Activated CD4-positive, alpha-beta memory T cell treated with anti-CD3 and anti-CD28 coated beads, Interleukin-2, amount 10 ng/mL, durations not matched to agents 7 days and 5 days (primary cell): Measurements from ENCODE around the gene LILRA6. TPM values are rescaled to one million over a fixed set of nuclear protein-coding genes. Genes with fewer than 3 reads are reported as not detected.
"Not testable (repeated sequence)": the region's sequence is repeated elsewhere in the genome, so short reads cannot be mapped to it uniquely, and the experiment has no call there.

Source experiments
- CTCF ChIA-PET: fragments of 350-600 bp; sonication (Branson Sonifier 250); formaldehyde crosslinking; loops from one replicate; lab custom pipeline; 2021; ENCODE audit warnings: antibody characterized with exemption, inconsistent platforms; lab: Charles Lee
- POLR2A ChIA-PET: fragments of 350-600 bp; sonication (Branson Sonifier 250); formaldehyde crosslinking; loops from one replicate; lab custom pipeline; 2021; ENCODE audit warnings: antibody characterized with exemption; lab: Charles Lee
- DNase-seq: peaks from one replicate; pipeline ENCODE4 v3.0.0-alpha.2; 2020
- H3K27ac Mint-ChIP-seq: one replicate; pipeline ENCODE4 v1.8.0; 2021; ENCODE audit warnings: mild to moderate bottlenecking, mixed read lengths
- H3K27me3 Mint-ChIP-seq: one replicate; pipeline ENCODE4 v1.8.0; 2021; ENCODE audit warnings: mixed read lengths
- H3K36me3 Mint-ChIP-seq: one replicate; pipeline ENCODE4 v1.8.0; 2021; ENCODE audit warnings: low read depth, mixed read lengths
- H3K4me1 Mint-ChIP-seq: one replicate; pipeline ENCODE4 v1.8.0; 2021; ENCODE audit warnings: mixed read lengths
- H3K4me3 Mint-ChIP-seq: one replicate; pipeline ENCODE4 v1.8.0; 2021; ENCODE audit warnings: mild to moderate bottlenecking, mixed read lengths
- H3K9me3 Mint-ChIP-seq: one replicate; pipeline ENCODE4 v1.8.0; 2021; ENCODE audit warnings: mixed read lengths
- total RNA-seq, 2 experiments: library from RNA; stranded (reverse); gene quantifications; one replicate each; pipeline ENCODE4 v1.2.3, GENCODE V29; 2021

LILRA6 gene
- total RNA-seq, 2 experiments from 2014 or later = 0.65 to 0.68 TPM

DNA sequence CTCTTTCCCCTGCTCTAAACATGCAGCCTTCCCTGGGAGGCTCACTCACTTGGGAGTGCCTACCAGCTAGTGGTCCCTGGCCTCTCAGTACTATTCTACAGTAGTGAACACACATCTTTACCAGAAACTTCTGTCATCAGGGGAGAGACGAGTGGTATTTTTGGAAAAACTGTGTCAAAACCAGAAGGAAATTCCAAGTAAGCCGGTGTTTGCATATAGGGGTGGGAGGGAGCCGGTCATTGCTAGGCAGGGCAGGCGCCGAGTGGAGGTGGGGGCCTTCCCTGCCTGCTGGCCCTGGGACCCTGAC is 35.0 kb downstream of the LILRA6 start:
- no peaks in the 10 kb centered on the region for H3K9me3 Mint-ChIP-seq
- CTCF ChIA-PET = interaction anchor here (1.2 kb wide), 2 partner anchors 181 to 183 kb away, joined by 3 read pairs; no protein-coding TSS in a partner anchor
- no peak overlapping the region for H3K4me3 Mint-ChIP-seq
- peaks cover 92% of the 10 kb centered on the region for H3K4me1 Mint-ChIP-seq
- peak overlapping the region; percentile 9 for H3K27ac Mint-ChIP-seq
- POLR2A ChIA-PET = interaction anchor here (0.6 to 6.5 kb wide), 2 partner anchors 17 to 71 kb away, joined by 3 to 49 read pairs; partner anchors contain the start of genes MBOAT7 and TSEN34
- H3K36me3 Mint-ChIP-seq = peaks cover 79% of the 10 kb centered on the region
- no peaks in the 10 kb centered on the region for H3K27me3 Mint-ChIP-seq
- DNase-seq = no peak

GRCh38 chr19:54207193-54207592 is 35.4 kb downstream of the LILRA6 start:
- CTCF ChIA-PET = interaction anchor here (0.7 kb wide), 1 partner anchor 18 kb away, joined by 3 read pairs; the partner anchor contains the start of gene MBOAT7

GRCh38 chr19:54206831-54207177 is 35.8 kb downstream of the LILRA6 start:
- H3K9me3 Mint-ChIP-seq = no peaks in the 10 kb centered on the region
- no peaks in the 10 kb centered on the region for H3K27me3 Mint-ChIP-seq
- no peak overlapping the region for H3K4me3 Mint-ChIP-seq
- H3K27ac Mint-ChIP-seq = no peak overlapping the region
- H3K4me1 Mint-ChIP-seq = peaks cover 97% of the 10 kb centered on the region
- no peak for DNase-seq
- ChIA-PET CTCF (interaction anchor here (0.7 kb wide), 1 partner anchor 17 kb away, joined by 3 read pairs; the partner anchor contains the start of gene MBOAT7), POLR2A (interaction anchor here (0.8 to 6.5 kb wide), 3 partner anchors 16 to 91 kb away, joined by 3 to 49 read pairs (median 3); partner anchors contain the start of genes MBOAT7, PRPF31, TFPT and TSEN34)
- peaks cover 85% of the 10 kb centered on the region for H3K36me3 Mint-ChIP-seq

More at GRCh38 chr19:54207193-54207592, 35.4 kb downstream of the LILRA6 start:
- peaks cover 81% of the 10 kb centered on the region for H3K36me3 Mint-ChIP-seq
- not testable (repeated sequence) for H3K27me3 Mint-ChIP-seq, H3K27ac Mint-ChIP-seq, H3K4me3 Mint-ChIP-seq, DNase-seq, H3K9me3 Mint-ChIP-seq
- POLR2A ChIA-PET = interaction anchor here (0.8 to 6.5 kb wide), 3 partner anchors 16 to 92 kb away, joined by 3 to 49 read pairs (median 3); partner anchors contain the start of genes MBOAT7, PRPF31, TFPT and TSEN34
- H3K4me1 Mint-ChIP-seq = peaks cover 96% of the 10 kb centered on the region

DNA sequence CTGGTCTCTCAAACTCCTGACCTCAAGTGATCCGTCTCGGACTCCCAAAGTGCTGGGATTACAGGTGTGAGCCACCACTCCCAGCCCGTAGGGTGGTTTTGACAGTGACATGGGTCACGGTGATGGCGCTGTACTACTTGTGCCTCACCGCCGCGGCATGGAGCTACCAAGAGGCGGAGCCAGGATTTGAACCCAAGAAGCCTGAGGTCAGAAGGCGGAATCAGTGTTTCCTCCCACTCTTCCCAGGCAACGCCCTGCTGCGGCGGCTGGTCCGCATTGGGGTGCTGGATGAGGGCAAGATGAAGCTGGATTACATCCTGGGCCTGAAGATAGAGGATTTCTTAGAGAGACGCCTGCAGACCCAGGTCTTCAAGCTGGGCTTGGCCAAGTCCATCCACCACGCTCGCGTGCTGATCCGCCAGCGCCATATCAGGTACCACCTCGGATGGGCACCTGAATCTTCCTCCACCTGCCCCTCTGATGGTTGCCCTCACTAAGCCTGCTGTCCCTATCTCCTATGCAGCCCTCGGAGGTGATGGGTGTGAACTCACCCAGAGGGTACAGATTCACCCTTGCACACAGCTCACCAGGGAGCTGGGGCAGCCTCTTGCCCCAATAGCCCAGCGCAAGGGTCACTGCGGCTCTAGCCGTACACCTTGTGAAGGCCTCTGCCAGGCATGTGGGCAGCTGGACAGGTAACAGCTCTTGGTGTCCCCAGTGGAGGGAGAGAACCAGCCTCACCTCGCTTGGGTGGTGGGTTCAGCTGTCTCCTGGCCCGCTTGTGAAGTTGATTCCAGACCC is 36.4 kb downstream of the LILRA6 start:
- no peak for DNase-seq
- no peaks in the 10 kb centered on the region for H3K27me3 Mint-ChIP-seq
- no peak overlapping the region for H3K4me3 Mint-ChIP-seq
- H3K9me3 Mint-ChIP-seq = no peaks in the 10 kb centered on the region
- POLR2A ChIA-PET = interaction anchor here (0.8 to 6.5 kb wide), 6 partner anchors 15 to 91 kb away, joined by 3 to 49 read pairs (median 6); partner anchors contain the start of genes LENG1, MBOAT7, PRPF31 and TFPT
- H3K27ac Mint-ChIP-seq = no peak overlapping the region
- peaks cover 89% of the 10 kb centered on the region for H3K36me3 Mint-ChIP-seq
- CTCF ChIA-PET = interaction anchor here (0.7 to 1.1 kb wide), 3 partner anchors 17 to 36 kb away, joined by 3 to 5 read pairs (median 3); partner anchors contain the start of gene MBOAT7
- H3K4me1 Mint-ChIP-seq = peaks cover 98% of the 10 kb centered on the region

- CTCF ChIA-PET = interaction anchor here (1.1 to 1.4 kb wide), 2 partner anchors 16 to 61 kb away, joined by 5 to 9 read pairs; partner anchors contain the start of gene MBOAT7
- peak overlapping the region; percentile 21 for H3K27ac Mint-ChIP-seq
- peak overlapping the region; percentile 91 for H3K4me3 Mint-ChIP-seq
- peaks cover 89% of the 10 kb centered on the region for H3K4me1 Mint-ChIP-seq
- DNase-seq = no peak
- H3K36me3 Mint-ChIP-seq = peaks cover 87% of the 10 kb centered on the region
- H3K27me3 Mint-ChIP-seq = no peaks in the 10 kb centered on the region
- POLR2A ChIA-PET = interaction anchor here (1.5 to 2.1 kb wide), 3 partner anchors 14 to 46 kb away, joined by 6 to 10 read pairs (median 6); partner anchors contain the start of genes LENG1, MBOAT7 and TSEN34
- no peaks in the 10 kb centered on the region for H3K9me3 Mint-ChIP-seq
Observed at GRCh38 chr19:54204767-54205468, 37.7 kb downstream of the LILRA6 start.

DNA sequence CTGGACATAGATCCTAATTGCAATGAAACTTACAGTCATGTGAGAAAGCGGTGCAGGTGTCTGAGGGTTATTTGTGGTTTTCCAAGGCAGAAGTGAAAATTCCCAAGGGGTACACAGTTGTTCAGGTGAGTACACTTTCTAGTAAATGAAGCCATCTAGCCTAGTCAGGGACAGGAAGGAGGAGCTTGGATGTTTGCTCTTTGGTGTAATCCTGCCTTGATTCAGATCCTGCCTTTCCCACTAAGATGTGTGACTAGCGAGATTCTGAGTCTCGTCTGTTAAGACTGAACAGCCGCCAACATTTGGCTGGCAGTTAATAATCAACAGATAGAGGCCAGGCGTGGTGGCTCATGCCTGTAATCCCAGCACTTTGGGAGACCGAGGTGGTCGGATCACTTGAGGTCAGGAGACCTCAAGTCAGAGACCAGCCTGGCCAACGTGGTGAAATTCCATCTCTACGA is 39.4 kb downstream of the LILRA6 start:
- H3K27me3 Mint-ChIP-seq = no peaks in the 10 kb centered on the region
- CTCF ChIA-PET = no interaction called here
- peaks cover 78% of the 10 kb centered on the region for H3K4me1 Mint-ChIP-seq
- H3K4me3 Mint-ChIP-seq = peak overlapping the region; percentile 91
- no peaks in the 10 kb centered on the region for H3K9me3 Mint-ChIP-seq
- peak overlapping the region; percentile 55 for H3K27ac Mint-ChIP-seq
- peaks cover 76% of the 10 kb centered on the region for H3K36me3 Mint-ChIP-seq
- no peak for DNase-seq
- POLR2A ChIA-PET = interaction anchor here (5.3 to 5.9 kb wide), 2 partner anchors 7 to 13 kb away, joined by 60 to 169 read pairs; partner anchors contain the start of genes MBOAT7 and TSEN34

DNA sequence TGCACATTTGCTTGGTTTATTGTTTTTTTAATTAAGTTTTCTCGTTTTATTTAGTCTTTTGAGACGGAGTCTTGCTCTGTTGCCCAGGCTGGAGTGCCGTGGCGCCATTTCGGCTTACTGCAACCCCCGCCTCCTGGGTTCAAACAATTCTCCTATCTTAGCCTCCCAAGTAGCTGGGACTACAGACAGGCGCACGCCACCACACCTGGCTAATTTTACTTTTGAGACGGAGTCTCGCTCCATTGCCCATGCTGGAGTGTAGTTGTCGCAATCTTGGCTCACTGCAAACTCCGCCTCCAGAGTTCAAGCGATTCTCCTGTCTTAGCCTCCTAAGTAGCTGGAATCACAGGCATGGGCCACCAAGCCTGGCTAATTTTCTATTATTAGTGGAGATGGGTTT is 40.6 kb downstream of the LILRA6 start:
- Mint-ChIP-seq H3K27me3 (no peaks in the 10 kb centered on the region), H3K4me3 (peak overlapping the region; percentile 91), H3K36me3 (peaks cover 64% of the 10 kb centered on the region), H3K27ac (peak overlapping the region; percentile 95), H3K4me1 (peaks cover 66% of the 10 kb centered on the region), H3K9me3 (no peaks in the 10 kb centered on the region)
- CTCF ChIA-PET = interaction anchor here (1.9 kb wide), 1 partner anchor 33 kb away, joined by 6 read pairs; no protein-coding TSS in a partner anchor
- DNase-seq = no peak
- POLR2A ChIA-PET = interaction anchor here (1.5 to 5.9 kb wide), 5 partner anchors 9 to 247 kb away, joined by 5 to 169 read pairs (median 23); partner anchors contain the start of genes CNOT3, LENG1, LENG8 and MBOAT7

DNA sequence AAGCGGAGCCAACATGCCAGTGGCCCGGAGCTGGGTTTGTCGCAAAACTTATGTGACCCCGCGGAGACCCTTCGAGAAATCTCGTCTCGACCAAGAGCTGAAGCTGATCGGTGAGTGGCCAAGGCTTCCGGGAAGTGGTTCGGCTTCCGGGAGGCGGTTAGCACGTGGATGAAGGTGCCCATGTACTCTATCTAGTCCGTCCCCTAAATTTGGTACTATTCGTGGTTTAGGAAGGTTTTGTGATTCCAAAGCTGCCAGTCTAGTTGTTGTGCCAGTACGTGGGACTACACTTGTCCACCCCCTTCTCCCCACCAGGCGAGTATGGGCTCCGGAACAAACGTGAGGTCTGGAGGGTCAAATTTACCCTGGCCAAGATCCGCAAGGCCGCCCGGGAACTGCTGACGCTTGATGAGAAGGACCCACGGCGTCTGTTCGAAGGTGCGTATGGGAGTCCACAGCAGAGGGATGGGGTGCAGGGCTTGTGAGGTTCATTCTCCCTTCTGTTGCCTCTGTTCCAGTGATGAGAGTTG is 41.4 kb downstream of the LILRA6 start:
- ChIA-PET CTCF (interaction anchor here (0.6 to 3.1 kb wide), 6 partner anchors 10 to 98 kb away, joined by 3 to 16 read pairs (median 4); partner anchors contain the start of gene MBOAT7), POLR2A (interaction anchor here (0.7 to 5.9 kb wide), 18 partner anchors 9 to 262 kb away, joined by 3 to 169 read pairs (median 5); partner anchors contain the start of genes CNOT3, LENG1, LENG8 and LENG9)
- Mint-ChIP-seq H3K9me3 (no peaks in the 10 kb centered on the region), H3K27ac (peak overlapping the region; percentile 95), H3K27me3 (no peaks in the 10 kb centered on the region), H3K4me1 (peaks cover 59% of the 10 kb centered on the region), H3K36me3 (peaks cover 56% of the 10 kb centered on the region), H3K4me3 (peak overlapping the region; percentile 91)
- no peak for DNase-seq

DNA sequence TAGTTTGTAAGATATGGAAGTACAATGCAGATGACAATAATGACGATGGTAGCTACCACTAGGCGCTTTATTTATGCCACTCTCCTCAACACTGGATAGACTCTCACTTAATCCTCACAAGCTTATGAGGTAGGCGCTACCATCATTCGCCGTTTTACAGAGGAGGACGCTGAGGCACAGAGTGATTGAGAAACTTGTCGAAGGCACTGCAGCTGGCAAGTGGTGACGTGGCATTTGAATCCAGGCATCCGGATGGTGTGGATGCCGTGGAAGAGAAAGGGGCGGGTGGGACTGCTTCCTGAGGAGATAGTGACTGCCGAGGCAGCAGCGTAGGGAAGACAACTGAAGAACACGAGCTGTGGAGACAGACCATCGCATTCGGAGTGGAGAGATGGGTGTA is 43.2 kb downstream of the LILRA6 start:
- no peak for DNase-seq
- Mint-ChIP-seq H3K4me1 (peaks cover 40% of the 10 kb centered on the region), H3K9me3 (no peaks in the 10 kb centered on the region), H3K36me3 (peaks cover 46% of the 10 kb centered on the region), H3K27ac (peak overlapping the region; percentile 44), H3K27me3 (no peaks in the 10 kb centered on the region), H3K4me3 (peak overlapping the region; percentile 68)
- POLR2A ChIA-PET = interaction anchor here (1.2 to 5.9 kb wide), 6 partner anchors 10 to 84 kb away, joined by 3 to 169 read pairs (median 18); partner anchors contain the start of genes CNOT3, MBOAT7, PRPF31 and TFPT
- CTCF ChIA-PET = interaction anchor here (1.3 to 3.1 kb wide), 2 partner anchors 8 to 11 kb away, joined by 3 to 16 read pairs; partner anchors contain the start of genes MBOAT7 and TSEN34

- DNase-seq = no peak
- peaks cover 29% of the 10 kb centered on the region for H3K4me1 Mint-ChIP-seq
- H3K36me3 Mint-ChIP-seq = peaks cover 29% of the 10 kb centered on the region
- H3K9me3 Mint-ChIP-seq = no peaks in the 10 kb centered on the region
- CTCF ChIA-PET = no interaction called here
- H3K27ac Mint-ChIP-seq = no peak overlapping the region
- no peaks in the 10 kb centered on the region for H3K27me3 Mint-ChIP-seq
- no peak overlapping the region for H3K4me3 Mint-ChIP-seq
- POLR2A ChIA-PET = no interaction called here
Observed at GRCh38 chr19:54197121-54197520, 45.5 kb downstream of the LILRA6 start.

- peaks cover 26% of the 10 kb centered on the region for H3K36me3 Mint-ChIP-seq
- no peak overlapping the region for H3K4me3 Mint-ChIP-seq
- H3K27ac Mint-ChIP-seq = no peak overlapping the region
- H3K4me1 Mint-ChIP-seq = peaks cover 29% of the 10 kb centered on the region
- H3K9me3 Mint-ChIP-seq = no peaks in the 10 kb centered on the region
- no peaks in the 10 kb centered on the region for H3K27me3 Mint-ChIP-seq
- POLR2A ChIA-PET = no interaction called here
- CTCF ChIA-PET = no interaction called here
- no peak for DNase-seq
Observed at GRCh38 chr19:54196536-54196935, 46.1 kb downstream of the LILRA6 start.

DNA sequence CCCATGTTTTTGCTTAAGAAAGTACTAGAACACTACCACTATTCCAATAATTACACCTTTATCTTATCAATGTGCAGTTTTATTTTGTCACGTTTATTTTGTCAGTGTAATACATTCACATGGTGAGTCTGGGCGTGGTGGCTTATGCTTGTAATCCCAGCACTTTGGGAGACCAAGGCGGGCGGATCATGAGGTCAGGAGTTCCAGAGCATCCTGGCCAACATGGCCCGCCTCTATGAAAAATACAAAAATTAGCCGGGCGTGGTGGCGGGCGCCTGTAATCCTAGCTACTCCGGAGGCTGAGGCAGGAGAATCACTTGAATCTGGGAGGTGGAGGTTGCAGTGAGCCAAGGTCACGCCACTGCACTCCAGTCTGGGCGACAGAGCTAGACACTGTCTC is 48.1 kb downstream of the LILRA6 start:
- H3K27ac Mint-ChIP-seq, POLR2A ChIA-PET, H3K9me3 Mint-ChIP-seq, H3K4me3 Mint-ChIP-seq, CTCF ChIA-PET, DNase-seq, H3K27me3 Mint-ChIP-seq: not testable (repeated sequence)
- Mint-ChIP-seq H3K4me1 (peaks cover 23% of the 10 kb centered on the region), H3K36me3 (peaks cover 18% of the 10 kb centered on the region)
